Activated CD4-positive, alpha-beta T cell treated with anti-CD3 and anti-CD28 coated beads for 1 hour (primary cell): ENCODE results near the gene KCNIP4.

Experiments used
- DNase-seq: peaks from one replicate; pipeline ENCODE4 v3.0.0-alpha.2; 2020

KCNIP4 gene

DNA sequence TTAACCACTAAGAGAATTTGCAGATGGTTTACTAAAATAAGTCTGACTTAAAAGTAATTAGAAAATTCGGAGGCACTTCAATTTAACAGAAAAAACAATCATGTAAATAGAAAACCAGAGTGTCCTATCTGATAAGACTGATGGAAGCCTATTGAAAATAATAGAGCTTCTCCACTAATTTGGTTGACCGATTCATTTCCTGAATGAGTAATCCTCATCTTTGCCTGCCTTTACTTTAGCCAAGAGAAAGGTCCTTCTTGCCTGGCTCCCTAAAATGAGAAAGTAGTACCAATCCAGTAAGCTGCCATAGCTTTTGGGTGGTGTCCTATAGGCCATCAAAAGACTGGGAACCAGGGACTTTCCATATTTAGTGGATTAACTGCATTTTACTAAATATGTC, 48.4 kb downstream of the KCNIP4 start:
- DNase-seq: no peak

DNA sequence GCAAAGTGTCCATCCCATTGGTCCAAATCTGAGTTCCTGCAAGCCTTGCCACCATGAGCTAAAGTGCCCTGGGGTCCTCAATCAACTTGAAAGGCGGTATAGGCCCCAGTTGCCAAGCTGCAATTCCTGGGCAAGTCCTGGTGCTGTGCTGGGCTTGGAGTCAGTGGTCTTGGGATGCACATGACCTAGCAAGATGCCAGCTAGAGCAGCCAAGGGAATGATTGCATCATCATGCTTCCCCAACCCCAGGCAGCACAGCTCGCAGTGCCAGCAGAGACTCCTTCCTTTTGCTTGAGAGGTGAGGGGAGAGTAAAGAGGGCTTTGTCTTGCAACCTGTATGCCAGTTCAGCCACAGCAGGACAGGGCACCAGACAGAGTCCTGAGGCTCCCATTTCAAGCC, 50.5 kb downstream of the KCNIP4 start:
- no peak for DNase-seq

DNA sequence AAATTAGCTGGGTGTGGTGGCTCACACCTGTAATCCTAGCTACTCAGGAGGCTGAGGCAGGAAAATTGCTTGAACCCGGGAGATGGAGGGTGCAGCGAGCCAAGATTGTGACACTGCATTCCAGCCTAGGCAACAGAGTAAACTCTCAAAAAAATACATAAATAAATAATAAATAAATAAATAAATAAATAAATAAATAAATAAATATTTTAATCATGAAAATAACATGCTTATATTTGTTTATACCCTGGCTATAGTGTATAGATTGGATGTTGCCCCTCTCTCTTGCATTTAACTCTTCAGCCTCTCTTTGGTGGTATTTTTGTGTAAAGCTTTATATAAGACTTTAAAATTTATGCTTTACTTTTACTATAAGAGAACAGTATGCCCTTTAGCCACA, 51.8 kb downstream of the KCNIP4 start:
- no peak for DNase-seq

DNA sequence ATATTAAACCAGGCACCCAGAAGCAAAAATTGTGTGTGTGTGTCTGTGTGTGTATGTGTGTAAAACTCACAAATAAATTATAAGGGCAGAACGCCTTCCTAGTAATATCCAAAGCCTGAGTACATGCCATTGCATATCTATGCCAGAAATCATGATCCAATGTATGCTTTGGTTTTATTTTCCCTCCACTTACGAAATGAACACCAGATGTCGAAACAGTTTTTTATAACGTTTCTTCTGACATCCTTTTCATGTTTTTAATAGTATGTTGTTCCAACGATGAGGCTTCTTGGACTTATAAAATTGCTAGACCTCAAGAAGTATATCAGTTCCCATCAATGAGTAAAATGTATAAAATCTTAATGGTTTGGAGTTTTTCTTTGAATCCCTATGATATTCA, 55.4 kb downstream of the KCNIP4 start:
- DNase-seq: no peak

DNA sequence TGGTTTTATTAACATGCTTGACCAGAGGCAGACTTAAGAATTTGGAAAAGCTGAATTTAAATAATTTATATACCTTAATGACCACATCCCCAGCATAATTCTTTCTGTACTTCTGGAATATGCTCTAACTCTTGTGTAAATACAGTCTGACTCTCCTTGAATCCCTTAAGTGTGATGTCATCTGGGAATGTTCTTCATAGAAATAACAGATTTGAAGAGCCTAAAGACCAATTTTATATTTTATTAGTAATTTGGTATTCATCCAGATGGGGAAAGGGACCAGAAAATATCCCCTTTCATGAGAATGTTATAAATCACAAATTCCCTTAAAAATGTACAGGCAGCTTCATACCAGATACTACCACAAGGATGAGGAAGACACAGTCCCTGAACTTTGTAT, 58.3 kb downstream of the KCNIP4 start:
- no peak for DNase-seq

DNA sequence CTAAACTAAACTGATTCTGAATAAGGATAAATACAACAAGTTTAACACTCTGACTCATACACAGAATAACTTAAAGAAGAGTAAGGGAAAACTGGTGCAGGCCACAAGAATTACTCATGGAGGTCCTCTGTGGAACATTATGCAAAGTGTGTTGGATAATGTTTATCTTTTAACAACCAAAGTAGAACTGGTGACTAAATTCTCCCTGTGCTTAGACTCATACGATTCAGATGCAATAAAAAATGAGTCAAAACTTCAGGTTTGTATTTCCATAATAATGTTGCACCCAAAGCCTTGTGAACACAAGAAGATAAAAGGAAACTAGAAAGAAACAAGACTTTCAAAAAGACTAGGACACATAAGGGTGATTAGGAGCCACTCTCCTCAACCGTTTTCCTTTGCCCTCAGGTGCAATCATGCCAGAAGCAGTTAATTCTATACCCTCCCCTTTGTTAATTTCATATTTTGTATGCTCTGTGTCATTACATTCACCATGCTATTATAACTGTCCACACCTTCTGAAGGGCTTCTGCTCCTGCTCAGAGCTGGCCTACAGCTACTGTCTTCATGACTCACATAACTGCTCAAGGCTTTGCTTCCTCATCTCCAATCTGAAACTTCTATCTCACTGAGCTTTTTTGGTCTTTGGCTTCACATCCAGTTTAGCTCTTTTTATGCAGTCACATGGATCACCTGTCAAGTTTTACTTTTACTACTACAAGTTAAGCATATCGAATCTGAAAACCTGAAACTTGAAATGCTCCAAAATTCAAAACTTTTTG, 60.2 kb downstream of the KCNIP4 start:
- DNase-seq: no peak

DNA sequence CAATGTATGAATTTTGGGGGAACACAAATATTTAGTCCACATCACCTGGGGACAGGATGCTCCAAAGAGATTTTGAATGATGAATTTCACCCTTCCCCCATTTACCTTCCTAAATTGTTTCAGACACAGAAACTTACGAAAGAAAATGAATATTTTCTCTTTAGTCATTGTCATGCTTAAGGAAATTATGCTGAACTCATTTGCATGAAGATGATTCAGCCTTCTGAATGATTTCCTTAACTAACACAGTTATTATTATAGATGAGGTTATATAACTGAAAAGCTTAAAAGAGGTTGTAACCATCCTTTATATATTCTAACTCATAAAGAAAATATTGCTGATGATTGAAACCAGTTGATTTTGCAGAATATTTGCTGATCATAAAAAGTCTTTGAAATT, 61.1 kb downstream of the KCNIP4 start:
- no peak for DNase-seq

DNA sequence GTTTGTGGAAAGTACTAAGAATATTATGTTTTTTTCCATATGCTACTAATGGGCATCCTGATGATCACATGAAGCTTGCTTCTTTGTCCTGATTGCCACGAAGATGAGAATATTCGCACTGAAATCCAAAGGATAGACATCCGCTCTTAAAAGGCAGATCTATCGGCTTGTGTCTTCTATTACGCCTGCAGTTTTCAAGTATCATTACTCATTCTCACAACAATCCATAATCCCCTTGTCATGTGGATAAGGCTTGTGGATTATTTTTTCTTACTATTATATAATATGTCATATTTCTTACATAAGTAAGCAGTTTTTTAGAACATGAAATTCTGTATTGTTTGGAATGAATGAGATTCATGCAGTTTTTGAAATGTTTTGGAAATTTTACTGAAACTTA, 62.8 kb downstream of the KCNIP4 start:
- no peak for DNase-seq

DNA sequence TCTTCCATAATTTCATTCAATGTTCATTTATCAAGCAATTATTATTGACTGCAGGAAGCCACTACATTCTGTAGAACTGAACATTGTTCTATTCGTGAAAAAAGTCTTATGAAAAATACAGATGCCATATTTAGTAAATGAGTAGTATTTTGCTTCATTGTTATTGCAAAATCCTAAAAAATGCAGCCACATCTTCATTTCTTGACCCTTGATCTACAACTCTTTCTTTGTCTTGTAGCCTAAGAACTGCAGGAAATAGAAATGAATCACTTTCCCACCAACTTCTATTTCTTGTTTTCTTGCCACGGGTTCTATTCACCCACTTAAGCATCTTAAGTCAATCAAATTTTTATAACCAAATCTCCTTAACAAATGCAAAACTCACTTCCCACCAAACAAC, 63.3 kb downstream of the KCNIP4 start:
- DNase-seq: no peak

DNA sequence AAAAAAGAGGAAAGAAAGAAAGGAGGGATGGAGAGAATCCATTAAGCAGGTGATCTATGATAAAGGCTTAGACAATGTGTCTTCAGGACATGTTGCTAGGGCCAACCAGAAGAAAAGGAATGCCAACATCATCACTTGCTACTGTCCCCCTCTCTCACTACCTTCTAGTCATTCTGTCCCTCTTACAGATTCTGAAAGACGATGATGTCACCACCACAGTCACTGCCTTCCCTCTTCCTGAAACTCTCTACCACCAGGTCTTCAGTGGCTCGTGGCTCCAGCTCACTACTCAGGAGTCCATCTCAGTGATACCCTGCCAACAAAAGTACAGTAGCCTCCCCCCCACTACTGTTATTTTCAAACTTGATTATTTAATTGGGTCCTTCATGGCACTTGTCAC, 64.0 kb downstream of the KCNIP4 start:
- no peak for DNase-seq

DNA sequence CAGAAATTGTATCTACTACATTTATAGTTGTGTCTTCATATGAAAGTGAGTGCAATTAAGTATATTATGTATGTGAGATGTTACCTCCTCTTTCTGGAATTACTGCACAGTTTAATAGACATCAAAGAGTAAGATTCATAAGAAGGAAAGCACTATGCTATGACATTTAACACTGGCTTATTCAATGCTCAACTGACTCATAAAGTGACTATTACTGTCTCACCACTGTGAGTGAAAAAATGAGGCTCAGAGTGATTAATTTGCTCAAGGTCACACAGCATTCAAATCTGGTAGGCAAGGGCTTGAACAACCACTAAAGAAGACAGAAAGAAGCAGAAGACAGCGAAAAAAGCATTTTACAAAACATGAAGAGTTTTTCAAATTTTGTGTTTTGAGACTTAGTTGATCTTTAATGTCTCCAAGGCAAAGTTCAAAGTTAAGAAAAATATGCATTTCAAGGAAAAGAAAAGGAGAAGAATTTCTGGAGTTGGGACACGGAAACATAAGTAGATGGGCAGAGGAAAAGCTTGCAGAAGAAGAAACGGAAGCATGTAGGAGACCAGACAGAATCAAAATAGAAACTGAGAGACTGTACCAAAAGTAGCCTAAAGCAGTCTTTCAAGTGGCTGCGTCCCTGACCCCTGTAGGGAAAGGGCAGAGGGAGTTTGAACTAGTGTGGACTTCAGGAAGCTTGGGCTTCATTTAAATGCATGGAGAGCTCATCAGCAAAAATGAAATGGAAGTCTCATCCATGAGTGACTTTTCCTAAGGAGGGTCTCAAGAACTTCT, 66.3 kb downstream of the KCNIP4 start:
- no peak for DNase-seq

DNA sequence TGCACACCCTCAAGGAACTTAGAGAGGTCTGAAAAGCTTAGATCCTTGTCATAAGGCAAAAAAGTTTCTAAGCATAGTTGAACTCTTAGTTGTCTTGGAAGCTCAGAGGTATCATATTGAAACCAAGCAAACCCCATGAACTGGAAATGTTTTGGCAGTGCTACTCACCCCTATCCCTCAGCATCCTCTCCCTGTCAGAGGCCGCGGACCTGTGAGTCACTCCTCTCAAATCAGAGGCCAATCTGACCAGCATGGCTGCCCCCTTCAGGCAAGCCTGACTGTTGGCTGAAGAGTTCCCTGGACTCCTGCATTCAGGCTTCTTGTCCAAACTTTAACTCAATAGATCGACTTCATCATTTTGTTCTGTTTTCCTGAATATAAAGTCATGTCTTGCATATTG, 69.4 kb downstream of the KCNIP4 start:
- DNase-seq: no peak

DNA sequence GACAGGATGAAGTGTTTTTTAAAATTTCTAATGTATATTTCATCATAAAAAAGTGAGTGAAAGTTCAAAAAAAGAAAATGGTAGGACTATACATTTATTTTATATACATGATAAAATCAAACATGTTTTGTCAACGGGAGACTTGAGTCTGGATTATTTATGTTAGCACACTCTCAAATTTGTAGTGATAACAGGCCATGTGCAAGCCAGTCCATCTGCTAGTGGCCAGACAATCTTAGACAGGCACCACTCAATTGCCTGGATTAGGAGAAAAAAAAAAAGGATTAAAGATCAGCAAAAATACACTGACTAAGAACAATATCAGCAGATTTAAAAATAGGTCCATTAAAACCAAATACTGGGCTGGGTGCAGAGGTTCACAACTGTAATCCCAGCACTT, 71.9 kb downstream of the KCNIP4 start:
- no peak for DNase-seq

DNA sequence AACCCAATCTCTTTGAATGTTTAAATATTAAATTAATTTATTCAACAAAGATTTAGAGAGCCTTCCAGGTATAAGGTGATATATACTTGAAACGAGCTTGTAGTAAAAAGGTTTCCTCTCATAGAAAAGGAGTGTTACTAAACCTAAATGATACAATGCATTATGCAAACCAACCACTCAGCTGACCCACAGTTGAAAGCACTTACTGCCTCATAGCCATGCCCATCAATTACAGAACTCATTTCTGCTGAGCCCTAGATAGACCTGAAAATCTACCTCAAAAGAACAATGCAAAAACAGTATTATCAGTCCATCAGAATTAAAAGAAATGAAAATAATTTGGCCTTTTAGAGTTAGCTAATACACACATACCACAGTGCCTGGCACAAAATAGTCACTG, 75.4 kb downstream of the KCNIP4 start:
- DNase-seq: no peak

DNA sequence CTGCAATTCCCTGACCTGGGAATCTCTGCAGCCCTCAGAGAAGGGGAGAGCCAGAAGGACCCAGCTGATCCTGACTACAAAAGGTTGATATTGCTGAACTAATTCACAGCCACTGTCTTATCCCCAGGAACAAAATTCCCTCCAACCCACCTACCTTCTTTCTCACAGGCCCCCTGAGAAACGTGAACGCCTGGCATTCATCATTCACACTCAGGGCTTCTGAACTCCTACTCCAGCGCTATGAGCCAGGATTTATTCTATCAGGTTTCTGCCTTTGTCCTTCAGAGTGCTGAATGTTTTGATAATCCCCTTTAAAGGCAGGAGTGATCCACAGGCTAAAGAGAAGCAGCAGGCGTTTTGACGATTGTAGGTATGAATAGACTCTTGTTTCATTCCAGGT, 76.5 kb downstream of the KCNIP4 start:
- no peak for DNase-seq

DNA sequence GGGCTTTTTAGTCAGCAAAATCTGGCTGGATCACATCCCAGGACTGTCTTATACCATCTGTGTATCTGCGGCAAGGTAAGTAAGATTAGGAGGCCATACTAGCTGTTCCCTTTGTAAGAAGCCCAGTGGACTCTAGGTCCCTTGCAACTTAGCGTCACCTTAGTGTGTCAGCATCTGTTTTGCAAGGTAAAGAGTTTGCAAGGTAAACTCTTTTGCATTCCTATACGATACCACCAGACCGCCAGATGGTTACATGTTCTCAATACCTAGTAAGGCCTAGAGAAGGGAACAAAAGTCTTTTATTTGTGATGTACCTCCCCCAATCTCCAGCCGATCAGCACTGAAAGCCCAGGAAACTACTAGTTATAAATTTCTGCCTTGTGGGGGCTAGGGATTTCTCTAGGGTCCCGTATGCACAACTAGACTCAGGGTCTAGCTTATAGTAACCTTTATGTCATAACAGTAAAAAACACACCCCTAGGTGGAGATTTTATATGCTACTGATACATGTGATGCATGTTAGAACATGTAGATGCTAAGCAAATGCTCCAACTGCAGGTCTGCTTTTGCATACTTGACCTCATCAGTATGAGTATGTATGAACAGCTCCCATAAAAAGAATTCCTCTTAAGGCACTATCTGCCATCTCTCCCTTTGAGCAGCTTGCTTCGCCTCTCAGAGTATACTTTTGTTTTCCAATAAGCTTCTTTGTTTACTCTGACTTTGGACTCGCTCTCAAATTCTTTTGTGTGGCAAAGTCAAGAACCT, 78.4 kb downstream of the KCNIP4 start:
- DNase-seq: no peak

DNA sequence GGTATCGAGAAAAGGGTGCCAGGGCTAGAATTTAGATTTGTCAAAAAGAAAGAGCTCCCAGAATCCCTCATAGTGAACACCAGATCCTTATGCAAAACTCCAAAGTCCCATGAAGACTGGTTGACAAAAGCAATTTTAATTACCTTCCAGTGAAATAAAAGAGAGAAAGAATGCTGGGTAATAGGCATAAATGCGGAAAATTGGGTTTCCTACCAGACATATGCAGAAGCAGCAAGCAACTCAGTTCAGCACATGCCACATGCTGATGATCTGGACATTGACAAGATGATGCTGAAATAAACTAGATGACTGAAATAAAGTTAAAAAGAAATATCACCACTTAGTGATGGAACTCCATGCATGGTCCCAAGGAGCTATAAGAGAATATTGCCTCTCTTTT, 83.9 kb downstream of the KCNIP4 start:
- DNase-seq: no peak

DNA sequence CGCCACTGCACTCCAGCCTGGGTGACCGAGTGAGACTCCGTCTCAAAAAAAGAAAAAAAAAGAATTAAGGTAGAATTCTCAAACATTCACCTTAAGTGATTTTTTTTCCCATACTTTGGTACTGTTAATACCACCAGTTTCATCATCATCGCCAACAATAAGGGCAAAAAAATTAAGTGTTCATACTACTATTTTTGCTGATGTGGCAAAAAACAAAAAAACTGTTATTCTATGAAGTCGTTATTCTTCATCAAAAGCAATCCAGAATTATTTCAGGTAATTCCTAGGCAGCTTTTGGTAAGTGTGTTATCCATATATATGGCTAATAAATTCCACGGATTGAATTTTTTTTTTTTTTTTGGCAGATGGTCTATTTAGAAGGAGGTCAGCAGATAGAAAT, 85.7 kb downstream of the KCNIP4 start:
- DNase-seq: no peak

DNA sequence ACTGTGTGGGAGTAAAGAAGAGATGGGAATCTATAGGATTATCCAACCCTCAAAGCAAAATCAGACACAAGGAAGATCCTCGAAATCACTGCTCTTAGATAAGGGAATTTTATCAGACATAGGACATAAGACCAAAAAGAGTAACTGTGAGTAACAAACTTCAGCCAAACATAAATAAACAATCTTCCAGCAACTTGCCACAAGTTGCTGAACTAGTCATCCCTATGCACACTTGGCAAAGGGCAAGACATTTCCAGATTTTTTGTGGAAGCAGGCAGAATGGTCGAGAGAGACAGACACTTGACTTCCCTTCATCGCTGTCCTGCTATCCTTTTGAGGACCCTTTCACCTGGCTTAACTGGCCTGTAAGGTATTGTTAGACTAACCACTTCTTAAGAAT, 89.6 kb downstream of the KCNIP4 start:
- DNase-seq: no peak

DNA sequence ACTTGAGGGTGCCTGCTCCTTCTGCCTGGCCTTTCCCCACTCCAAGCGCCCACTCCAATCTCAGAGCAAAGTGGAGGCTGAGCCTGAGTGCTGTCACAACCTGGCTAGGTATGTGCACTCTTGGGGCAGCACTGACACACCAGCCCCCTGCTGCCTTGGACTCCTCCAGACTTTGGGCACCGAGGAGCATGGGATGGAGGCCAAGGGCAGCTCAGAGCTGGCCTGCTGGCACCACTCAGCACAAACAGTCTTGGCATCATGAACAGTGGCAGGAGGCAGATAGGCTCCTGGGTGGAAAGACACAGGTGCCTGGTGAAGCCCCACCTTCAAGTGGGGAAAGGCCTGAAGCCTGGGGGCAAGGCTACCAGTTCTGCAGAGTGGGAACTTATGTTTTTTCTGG, 91.8 kb downstream of the KCNIP4 start:
- DNase-seq: no peak

DNA sequence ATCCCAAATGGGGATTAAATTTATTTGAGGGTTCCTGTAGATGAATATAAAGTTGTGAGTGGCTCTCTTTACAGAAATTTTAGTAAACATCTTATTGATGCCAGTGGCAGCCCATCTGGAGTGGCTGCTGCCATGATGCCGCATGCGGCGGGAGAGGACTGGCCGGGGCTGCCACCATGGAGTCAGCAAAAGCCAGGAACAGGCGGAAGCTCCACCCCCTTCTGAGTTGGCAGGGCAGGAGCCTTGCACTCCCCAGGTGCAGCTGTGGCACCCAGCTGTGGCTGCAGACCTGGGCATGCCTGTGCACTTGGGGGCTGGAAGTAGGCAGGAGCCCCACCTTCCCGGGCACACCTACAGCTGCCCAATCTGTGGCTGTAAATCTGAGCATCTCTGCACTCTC, 92.3 kb downstream of the KCNIP4 start:
- DNase-seq: no peak

DNA sequence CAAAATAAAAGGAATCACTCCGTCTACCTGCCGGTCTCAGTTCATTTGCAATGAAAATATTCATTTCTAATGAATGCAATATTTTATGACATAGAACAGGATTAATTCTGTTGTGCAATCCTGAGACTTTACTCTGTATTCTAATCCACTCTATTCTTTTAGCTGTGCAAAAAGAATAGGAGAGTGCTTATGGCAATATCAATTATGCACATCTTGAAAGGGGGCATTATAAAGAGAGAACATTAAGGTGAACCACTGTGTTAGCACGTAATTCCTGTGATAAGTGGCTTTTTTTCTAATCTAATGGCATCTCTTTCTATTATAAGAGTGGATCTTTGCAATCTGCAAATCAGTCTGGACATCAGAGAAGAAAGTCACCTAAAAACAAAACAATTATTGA, 99.5 kb downstream of the KCNIP4 start:
- no peak for DNase-seq

DNA sequence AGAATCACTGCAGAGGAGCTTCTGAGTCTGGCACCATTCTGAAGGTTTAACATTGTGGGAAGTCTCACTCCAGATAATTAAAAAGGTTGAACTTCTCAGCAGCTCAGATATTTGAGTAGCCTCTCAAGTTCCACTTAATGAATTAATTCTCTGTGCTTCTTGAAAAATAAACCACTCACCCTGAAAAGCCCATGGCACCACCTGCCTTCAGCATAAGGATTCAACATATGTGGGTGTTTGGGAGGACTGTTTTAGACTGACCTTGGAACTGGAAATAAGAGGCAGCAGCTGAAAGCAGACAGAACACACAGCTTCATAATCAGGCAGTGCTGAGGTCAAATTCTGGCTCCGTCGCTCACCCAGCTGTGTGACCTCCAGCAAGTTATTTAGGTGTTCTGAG, 100.6 kb downstream of the KCNIP4 start:
- no peak for DNase-seq

DNA sequence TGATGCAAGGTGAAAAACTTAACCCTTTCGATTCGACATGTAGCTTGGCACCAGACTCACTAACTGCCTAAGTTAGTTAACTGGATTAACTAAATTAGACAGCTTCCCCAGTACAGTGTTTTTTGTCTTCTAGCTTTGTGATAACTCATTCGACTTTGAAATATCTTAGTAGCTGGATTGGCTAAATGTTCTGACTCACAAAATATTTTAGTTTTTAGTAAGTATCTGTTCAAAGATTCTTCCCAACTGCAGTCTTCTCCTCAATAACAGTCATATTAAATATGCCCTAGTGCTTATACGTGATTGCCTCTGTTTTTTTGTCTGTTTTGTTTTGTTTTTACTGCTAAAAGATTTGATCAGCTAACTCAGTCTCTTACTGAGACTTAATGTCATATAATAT, 102.9 kb downstream of the KCNIP4 start:
- no peak for DNase-seq
